Choroid plexus epithelial cell (primary cell): ENCODE measurements around the gene CPEB1.
A peak's percentile ranks its signal among the peaks of the same experiment; 100 is the strongest.

ENCODE experiments used
- DNase-seq: peaks from one replicate; pipeline ENCODE4 v3.0.0-alpha.2; 2010; ENCODE audit warnings: low read depth
- H3K4me3 ChIP-seq: 2 replicates; pipeline ENCODE4 v1.5.1; 2011; ENCODE audit warnings: low read depth, mild to moderate bottlenecking, control low read depth, low read length, moderate library complexity
- TF ChIP-seq, protein P1 (sequence below): conservative IDR thresholded peaks from 2 replicates; pipeline ENCODE4 v1.5.1; 2011; ENCODE audit warnings: low read depth, mild to moderate bottlenecking, control low read depth, inconsistent platforms, low read length, moderate library complexity

CPEB1 gene

DNA sequence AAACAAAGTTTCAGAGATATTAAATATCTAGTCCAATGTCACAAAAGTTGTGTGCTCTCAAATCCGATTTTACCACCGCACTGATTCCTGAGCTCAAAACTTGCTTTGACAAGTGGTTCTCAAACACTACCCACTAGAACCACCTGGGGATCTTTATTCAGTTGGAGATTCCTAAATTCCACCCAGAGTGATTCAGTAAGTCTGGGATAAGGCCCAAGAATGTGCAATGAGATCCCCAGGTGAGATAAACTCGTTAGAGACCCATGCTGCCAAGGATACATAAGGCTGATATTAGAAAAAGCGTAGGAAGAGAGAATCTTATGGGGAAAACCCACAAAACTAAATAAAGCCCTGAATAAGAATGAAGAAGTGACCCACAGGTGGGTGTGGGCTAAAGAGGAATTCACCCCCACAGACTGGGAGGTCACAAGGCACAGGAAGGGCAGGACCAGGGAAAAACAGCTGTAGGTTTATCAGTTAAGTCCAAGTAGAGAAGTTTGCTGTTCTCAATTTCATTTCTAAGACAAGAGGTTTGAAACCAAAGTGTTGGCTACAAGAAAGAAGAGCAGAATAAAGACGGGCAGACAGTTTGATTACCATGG lies 95.4 kb downstream of the CPEB1 start:
- no peak overlapping the region for H3K4me3 ChIP-seq
- TF ChIP-seq, protein P1, sequence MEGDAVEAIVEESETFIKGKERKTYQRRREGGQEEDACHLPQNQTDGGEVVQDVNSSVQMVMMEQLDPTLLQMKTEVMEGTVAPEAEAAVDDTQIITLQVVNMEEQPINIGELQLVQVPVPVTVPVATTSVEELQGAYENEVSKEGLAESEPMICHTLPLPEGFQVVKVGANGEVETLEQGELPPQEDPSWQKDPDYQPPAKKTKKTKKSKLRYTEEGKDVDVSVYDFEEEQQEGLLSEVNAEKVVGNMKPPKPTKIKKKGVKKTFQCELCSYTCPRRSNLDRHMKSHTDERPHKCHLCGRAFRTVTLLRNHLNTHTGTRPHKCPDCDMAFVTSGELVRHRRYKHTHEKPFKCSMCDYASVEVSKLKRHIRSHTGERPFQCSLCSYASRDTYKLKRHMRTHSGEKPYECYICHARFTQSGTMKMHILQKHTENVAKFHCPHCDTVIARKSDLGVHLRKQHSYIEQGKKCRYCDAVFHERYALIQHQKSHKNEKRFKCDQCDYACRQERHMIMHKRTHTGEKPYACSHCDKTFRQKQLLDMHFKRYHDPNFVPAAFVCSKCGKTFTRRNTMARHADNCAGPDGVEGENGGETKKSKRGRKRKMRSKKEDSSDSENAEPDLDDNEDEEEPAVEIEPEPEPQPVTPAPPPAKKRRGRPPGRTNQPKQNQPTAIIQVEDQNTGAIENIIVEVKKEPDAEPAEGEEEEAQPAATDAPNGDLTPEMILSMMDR: no peak
- no peak for DNase-seq

DNA sequence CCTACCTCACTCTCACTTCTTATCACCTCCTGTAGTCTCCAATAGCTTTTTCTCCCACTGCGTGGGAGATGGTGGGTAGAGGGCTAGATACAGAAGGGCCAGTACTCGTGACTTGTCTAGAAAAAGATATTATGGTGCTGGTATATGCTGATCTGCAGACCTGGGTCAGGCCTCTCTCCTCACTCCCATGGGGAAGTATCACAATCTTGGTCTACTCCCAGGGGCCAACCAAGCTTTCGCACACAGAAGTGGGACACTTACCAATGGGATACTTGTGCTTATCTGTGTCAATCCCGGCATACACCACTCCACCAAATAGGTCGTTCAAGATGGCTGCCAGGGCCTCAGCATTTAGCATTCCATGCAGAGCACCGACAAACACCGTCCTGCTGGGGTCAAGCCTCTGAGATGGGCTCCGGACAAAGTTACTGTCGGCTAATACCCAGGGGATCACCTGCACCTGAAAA lies 97.9 kb downstream of the CPEB1 start:
- DNase-seq: no peak
- TF ChIP-seq, protein P1: no peak
- no peak overlapping the region for H3K4me3 ChIP-seq

DNA sequence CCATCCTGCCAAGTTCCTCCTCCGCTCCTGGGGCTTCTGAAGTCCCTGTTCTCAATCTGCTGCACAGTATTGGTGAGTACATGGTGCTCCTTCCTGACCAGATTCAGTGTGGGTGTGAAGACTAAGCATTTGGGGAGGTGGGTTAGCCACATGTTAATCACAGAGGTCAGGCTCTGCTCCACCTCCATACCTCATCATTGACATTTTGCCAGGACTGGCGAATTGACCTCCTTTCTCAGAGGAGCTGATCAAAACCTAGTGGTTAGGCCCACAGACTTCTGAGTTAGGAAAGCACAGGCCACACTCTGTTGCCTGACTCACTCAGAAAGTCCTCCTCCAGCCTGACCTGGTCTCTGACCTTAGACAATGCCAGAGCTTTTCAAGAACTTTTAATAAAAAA lies 98.5 kb downstream of the CPEB1 start:
- TF ChIP-seq, protein P1: no peak
- peak; percentile 21 for DNase-seq
- no peak overlapping the region for H3K4me3 ChIP-seq

DNA sequence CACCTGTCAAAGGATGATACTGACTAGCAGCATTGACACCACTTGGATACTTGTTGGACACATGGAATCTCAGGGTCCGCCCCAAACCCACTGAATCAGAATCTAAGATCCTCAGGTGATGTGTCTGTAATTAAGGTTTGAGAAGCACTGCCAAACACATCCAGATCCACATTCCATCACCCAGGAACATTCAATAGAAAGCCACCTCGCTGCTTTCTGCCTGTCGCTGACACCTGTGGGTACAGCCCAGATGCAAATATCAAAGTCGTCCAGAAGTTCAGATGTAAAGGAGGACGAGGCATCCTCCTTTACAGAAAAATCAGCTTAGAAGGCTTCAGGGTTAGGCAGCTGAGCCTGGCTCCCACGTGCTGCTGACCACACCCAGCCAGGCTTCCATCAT lies 101.7 kb downstream of the CPEB1 start:
- no peak overlapping the region for H3K4me3 ChIP-seq
- DNase-seq: no peak
- TF ChIP-seq, protein P1: no peak

DNA sequence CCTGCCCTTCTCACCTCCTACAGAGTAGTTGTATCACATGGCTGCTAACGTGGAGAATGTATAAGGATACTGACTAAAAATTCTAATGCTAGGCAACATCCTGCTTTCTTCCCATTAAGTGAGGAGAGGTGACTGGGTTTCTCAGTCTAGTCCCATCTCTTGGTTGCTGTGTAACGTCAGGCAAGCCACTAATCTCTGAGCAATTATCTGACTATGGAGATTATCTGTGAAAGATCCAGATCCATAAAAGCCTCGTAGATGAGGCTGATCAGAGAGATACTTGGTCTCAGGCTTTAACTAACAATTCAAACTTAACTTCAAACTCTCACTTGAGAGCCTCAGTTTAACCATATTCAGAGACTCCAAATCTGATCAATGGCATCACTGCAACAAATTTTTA lies 102.2 kb downstream of the CPEB1 start:
- TF ChIP-seq, protein P1: no peak
- no peak for DNase-seq
- no peak overlapping the region for H3K4me3 ChIP-seq

DNA sequence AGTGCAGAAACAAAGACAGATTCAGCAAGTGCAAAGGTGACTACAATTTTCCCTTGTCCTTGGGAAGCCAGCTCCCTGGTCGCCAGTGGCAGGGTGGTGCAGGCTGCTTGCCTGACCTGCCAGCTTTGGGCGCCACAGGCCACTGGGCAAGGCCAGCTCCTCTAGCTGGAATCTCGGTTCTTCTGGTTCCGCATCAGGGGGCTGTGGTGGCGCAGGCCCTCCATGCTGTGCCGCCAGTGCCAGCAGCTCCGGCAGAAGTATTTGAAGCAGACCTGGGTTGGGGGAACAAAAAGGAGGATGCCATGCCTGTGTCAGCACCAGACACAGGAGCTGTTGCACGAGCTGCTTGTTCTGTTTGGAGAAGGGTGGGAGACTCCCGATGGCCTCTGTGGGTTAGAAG lies 102.7 kb downstream of the CPEB1 start:
- no peak overlapping the region for H3K4me3 ChIP-seq
- TF ChIP-seq, protein P1: no peak
- DNase-seq: no peak

DNA sequence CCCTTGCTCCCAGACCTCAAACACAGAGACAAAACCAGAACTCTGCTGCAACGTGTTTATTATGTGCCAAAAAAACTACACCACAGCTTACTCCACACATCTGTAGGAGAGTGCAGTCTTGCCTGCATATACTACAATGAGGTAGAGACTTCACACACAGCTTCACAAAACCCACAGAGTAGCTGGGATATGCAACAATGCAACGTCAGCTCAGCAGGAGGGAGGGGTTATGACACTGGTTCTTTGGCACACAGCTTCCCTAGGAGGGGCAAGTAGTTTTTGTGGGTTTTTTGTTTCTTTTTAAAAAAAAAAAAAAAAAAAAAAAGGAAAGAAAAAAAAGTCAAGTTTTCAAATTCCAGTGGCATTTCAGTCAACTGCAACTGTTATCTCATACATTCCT lies 104.0 kb downstream of the CPEB1 start:
- H3K4me3 ChIP-seq: no peak overlapping the region
- TF ChIP-seq, protein P1: no peak
- peak; percentile 98 for DNase-seq
